Upper lobe of left lung (tissue), 6 donors: ENCODE results near the gene PARVB. TPM values are rescaled to one million over a fixed set of nuclear protein-coding genes. Genes with fewer than 3 reads are reported as not detected.
A peak's percentile ranks its signal among the peaks of the same experiment; 100 is the strongest.

ENCODE experiments used
- ATAC-seq, 2 donors: fragments of 200-7000 bp; cut with Tn5 transposase; one replicate each; pipeline ENCODE4 v1.9.1; 2022; ENCODE audit warnings: mild to moderate bottlenecking in 2 of 2, moderate library complexity in 2 of 2; ENCODE audit not compliant: low FRiP score in 2 of 2
- DNase-seq, 2 donors: peaks; one replicate each; pipeline ENCODE4 v3.0.0-alpha.2; 2019 to 2020
- H3K27ac ChIP-seq, 4 donors: fragments of 200-600 bp; sonication (generic); one replicate each; pipeline ENCODE4 v1.5.1; 2016 to 2019
- H3K27me3 ChIP-seq, 4 donors: fragments of 200-600 bp; sonication (generic); one replicate each; pipeline ENCODE4 v1.5.1; 2017 to 2019
- H3K36me3 ChIP-seq, 4 donors: fragments of 200-600 bp; sonication (generic); one replicate each; pipeline ENCODE4 v1.5.1; 2016 to 2019
- H3K4me1 ChIP-seq, 4 donors: fragments of 200-600 bp; sonication (generic); one replicate each; pipeline ENCODE4 v1.5.1; 2018 to 2019
- H3K4me3 ChIP-seq, 4 donors: fragments of 200-600 bp; sonication (generic); one replicate each; pipeline ENCODE4 v1.5.1; 2017 to 2019; ENCODE audit warnings: mild to moderate bottlenecking in 2 of 4, moderate library complexity in 1 of 4
- H3K9me3 ChIP-seq, 4 donors: fragments of 200-600 bp; sonication (generic); one replicate each; pipeline ENCODE4 v1.5.1; 2018 to 2019
- CTCF ChIP-seq, 6 experiments: fragments of 450-650 bp in 4 of 6; fragments of 200-600 bp in 2 of 6; sonication (generic) in 2 of 6; IDR thresholded peaks; one replicate each; pipeline ENCODE4 v1.5.1; 2016 to 2019; ENCODE audit warnings: antibody characterized with exemption in 6 of 6
- EP300 ChIP-seq, 4 donors: sonication (generic); formaldehyde crosslinking; IDR thresholded peaks; one replicate each; pipeline ENCODE4 v1.5.1; 2017; ENCODE audit warnings: antibody characterized with exemption in 4 of 4, control low read depth in 2 of 4
- POLR2A ChIP-seq, 4 donors: fragments of 450-650 bp; IDR thresholded peaks; one replicate each; pipeline ENCODE4 v1.5.1; 2016 to 2017; ENCODE audit warnings: antibody characterized with exemption in 4 of 4, mild to moderate bottlenecking in 2 of 4
- POLR2AphosphoS5 ChIP-seq, 2 donors: sonication (generic); formaldehyde crosslinking; IDR thresholded peaks; one replicate each; pipeline ENCODE4 v1.5.1; 2017; ENCODE audit warnings: antibody characterized with exemption in 2 of 2
- WGBS, 2 donors: methylation state at CpG; one replicate each; pipeline ENCODE4 v1.1.5; 2017 to 2018; 5-methylcytosine and 5-hydroxymethylcytosine counted together
- total RNA-seq, 6 donors: library from RNA; depleted of rRNA in 4 of 6; stranded (reverse); fragments of >200 nt in 4 of 6; gene quantifications; one replicate each; pipeline versions ENCODE4 v1.1.0 to v1.2.1, GENCODE V29; 2016 to 2021
- donor health status: DM: no; HTN: no; CAD: no; lungs with moderate emphysema.
- donor health status: DM: no; HTN: yes; CAD: no; lungs with severe emphysema.

The PARVB gene
- total RNA-seq, 6 donors from 2014 or later = 14.5 to 56.1 (median 37.0) TPM

GRCh38 chr22:43993072-43993760 lies 30.9 kb upstream of the PARVB start:
- TF ChIP-seq EP300 (IDR thresholded peaks at IDR 0.05) = no peak
- TF ChIP-seq CTCF (IDR thresholded peaks at IDR 0.05) = peak; percentile 88 to 94 (median 90)
- peaks cover 4 to 80% (median 55%) of the 10 kb centered on the region in 4 donors for H3K36me3 ChIP-seq
- 26 to 33% methylated on average over 14 to 18 of the region's 20 CpGs for WGBS, 2 donors
- H3K27ac ChIP-seq = no peak overlapping the region
- H3K9me3 ChIP-seq = no peaks in the 10 kb centered on the region
- H3K27me3 ChIP-seq = no peaks in the 10 kb centered on the region
- DNase-seq (peak in 1 of 2 donors; percentile 47), ATAC-seq (peak; percentile 71 to 85)
- H3K4me1 ChIP-seq = peaks cover 0 to 21% (median 0%) of the 10 kb centered on the region in 4 donors
- H3K4me3 ChIP-seq = no peak overlapping the region

GRCh38 chr22:43994006-43994405 lies 30.1 kb upstream of the PARVB start:
- H3K27ac ChIP-seq = no peak overlapping the region
- H3K9me3 ChIP-seq = no peaks in the 10 kb centered on the region
- peaks cover 4 to 80% (median 53%) of the 10 kb centered on the region in 4 donors for H3K36me3 ChIP-seq
- WGBS, 2 donors = 93 to 97% methylated on average over 10 to 11 of the region's 11 CpGs
- H3K4me1 ChIP-seq = peaks cover 0 to 21% (median 0%) of the 10 kb centered on the region in 4 donors
- no peaks in the 10 kb centered on the region for H3K27me3 ChIP-seq
- no peak overlapping the region for H3K4me3 ChIP-seq
- TF ChIP-seq POLR2AphosphoS5 (IDR thresholded peaks at IDR 0.05) (no peak), EP300 (IDR thresholded peaks at IDR 0.05) (no peak), POLR2A (IDR thresholded peaks at IDR 0.05) (no peak), CTCF (IDR thresholded peaks at IDR 0.05) (no peak)
- ATAC-seq = no peak
- DNase-seq = no peak

- H3K36me3 ChIP-seq = peaks cover 4 to 76% (median 50%) of the 10 kb centered on the region in 4 donors
- no peaks in the 10 kb centered on the region for H3K9me3 ChIP-seq
- TF ChIP-seq CTCF (IDR thresholded peaks at IDR 0.05) (no peak), EP300 (IDR thresholded peaks at IDR 0.05) (no peak), POLR2AphosphoS5 (IDR thresholded peaks at IDR 0.05) (no peak), POLR2A (IDR thresholded peaks at IDR 0.05) (no peak)
- no peak overlapping the region for H3K27ac ChIP-seq
- peaks cover 0 to 21% (median 0%) of the 10 kb centered on the region in 4 donors for H3K4me1 ChIP-seq
- no peak for DNase-seq
- 82 to 84% methylated on average over 6 to 9 of the region's 9 CpGs for whole genome bisulfite sequencing, 2 donors
- no peak for ATAC-seq
- H3K4me3 ChIP-seq = no peak overlapping the region
- no peaks in the 10 kb centered on the region for H3K27me3 ChIP-seq
These were observed 29.7 kb upstream of the PARVB start for GRCh38 chr22:43994416-43994815.

GRCh38 chr22:43995057-43995685 lies 28.9 kb upstream of the PARVB start:
- Histone ChIP-seq H3K4me1 (peaks cover 0 to 21% (median 0%) of the 10 kb centered on the region in 4 donors), H3K27me3 (no peaks in the 10 kb centered on the region), H3K9me3 (no peaks in the 10 kb centered on the region), H3K4me3 (peak overlapping the region in 1 of 4 donors; percentile 30), H3K36me3 (peaks cover 4 to 70% (median 43%) of the 10 kb centered on the region in 4 donors), H3K27ac (peak overlapping the region in 2 of 4 donors; percentile 66 to 76)
- WGBS, 2 donors = 96 to 98% methylated on average over 14 to 15 of the region's 15 CpGs
- no peak for TF ChIP-seq POLR2AphosphoS5 (IDR thresholded peaks at IDR 0.05)
- TF ChIP-seq CTCF (IDR thresholded peaks at IDR 0.05) = no peak
- no peak for TF ChIP-seq POLR2A (IDR thresholded peaks at IDR 0.05)
- TF ChIP-seq EP300 (IDR thresholded peaks at IDR 0.05) = no peak
- DNase-seq (no peak), ATAC-seq (no peak)
